ENCODE results near the gene CBLIF. TPM values are rescaled to one million over a fixed set of nuclear protein-coding genes. Genes with fewer than 3 reads are reported as not detected.
A peak's percentile ranks its signal among the peaks of the same experiment; 100 is the strongest.

CBLIF gene
- total and polyA plus RNA-seq, 12 donors: 0.06 TPM; not detected in 11

- WGBS, 4 donors: 77 to 93% (median 84%) methylated on average over 2 of the region's 2 CpGs
- Histone ChIP-seq H3K27ac (no peak overlapping the region), H3K9me3 (replicated peaks in 1 of 3) (no peaks in the 10 kb centered on the region), H3K4me3 (no peak overlapping the region), H3K27me3 (no peaks in the 10 kb centered on the region), H3K36me3 (replicated peaks in 1 of 2) (peaks cover 0 to under 1% of the 10 kb centered on the region in 2 donors), H3K4me1 (replicated peaks in 1 of 2) (peaks cover 4 to 12% of the 10 kb centered on the region in 2 donors)
- no peak for DNase-seq
- intact Hi-C loops (cut with DNase I): loop anchor here in 1 of 2 donors (10.0 kb wide), 2 partner anchors 137 to 443 kb away; no protein-coding TSS in a partner anchor
- no peak for TF ChIP-seq POLR2A (IDR thresholded peaks at IDR 0.05)
- TF ChIP-seq CTCF (IDR thresholded peaks at IDR 0.05): no peak
Observed at GRCh38 chr11:59812220-59812619, 33.1 kb downstream of the CBLIF start.

GRCh38 chr11:59810911-59811259 lies 34.4 kb downstream of the CBLIF start:
- Histone ChIP-seq H3K27ac (peak overlapping the region in 2 of 5 donors; percentile 73 to 79), H3K4me3 (peak overlapping the region in 2 of 4 donors; percentile 81 to 82), H3K4me1 (replicated peaks in 1 of 2) (peaks cover 4 to 12% of the 10 kb centered on the region in 2 donors), H3K36me3 (replicated peaks in 1 of 2) (peaks cover 0 to 14% of the 10 kb centered on the region in 2 donors), H3K9me3 (replicated peaks in 1 of 3) (no peaks in the 10 kb centered on the region), H3K27me3 (no peaks in the 10 kb centered on the region)
- no peak for TF ChIP-seq POLR2A (IDR thresholded peaks at IDR 0.05)
- TF ChIP-seq CTCF (IDR thresholded peaks at IDR 0.05): no peak
- 11 to 13% (median 12%) methylated on average over 8 of the region's 8 CpGs for WGBS, 4 donors
- DNase-seq: no peak
- intact Hi-C loops (cut with DNase I): loop anchor here in 1 of 2 donors (10.0 kb wide), 2 partner anchors 136 to 444 kb away; no protein-coding TSS in a partner anchor

- peak in 1 of 2 donors; percentile 62 for TF ChIP-seq POLR2A (IDR thresholded peaks at IDR 0.05)
- peak in 3 of 6 experiments; percentile 12 to 33 (median 16) for TF ChIP-seq CTCF (IDR thresholded peaks at IDR 0.05)
- peaks cover 4 to 12% of the 10 kb centered on the region in 2 donors for H3K4me1 ChIP-seq (replicated peaks in 1 of 2)
- intact Hi-C loops (cut with DNase I): loop anchor here in 1 of 2 donors (10.0 kb wide), 2 partner anchors 136 to 444 kb away; no protein-coding TSS in a partner anchor
Observed at GRCh38 chr11:59810189-59810910, 34.9 kb downstream of the CBLIF start, which contains the start of gene MRPL16. TSS of gene MRPL16 (minus strand) at chr11:59810778. CDS start at chr11:59810658, 120 bp downstream.

GRCh38 chr11:59807047-59807610 lies 38.2 kb downstream of the CBLIF start:
- no peak for TF ChIP-seq CTCF (IDR thresholded peaks at IDR 0.05)
- TF ChIP-seq POLR2A (IDR thresholded peaks at IDR 0.05): no peak
- Histone ChIP-seq H3K27me3 (no peaks in the 10 kb centered on the region), H3K9me3 (replicated peaks in 1 of 3) (no peaks in the 10 kb centered on the region), H3K4me1 (replicated peaks in 1 of 2) (peaks cover 4 to 16% of the 10 kb centered on the region in 2 donors), H3K4me3 (no peak overlapping the region), H3K27ac (no peak overlapping the region), H3K36me3 (replicated peaks in 1 of 2) (peaks cover 0 to 37% of the 10 kb centered on the region in 2 donors)
- no peak for DNase-seq
- intact Hi-C loops (cut with DNase I): no loop called here
- 71 to 90% (median 74%) methylated on average over 1 of the region's 1 CpG for WGBS, 4 donors

More at GRCh38 chr11:59810189-59810910, 34.9 kb downstream of the CBLIF start, which contains the start of gene MRPL16:
- Histone ChIP-seq H3K27ac (peak within 1 kb of the TSS in 4 of 5 donors; percentile 70 to 87 (median 76)), H3K4me3 (peak within 1 kb of the TSS in 3 of 4 donors; percentile 81 to 92 (median 82)), H3K36me3 (replicated peaks in 1 of 2) (peaks cover 0 to 19% of the 10 kb centered on the region in 2 donors), H3K9me3 (replicated peaks in 1 of 3) (no peaks in the 10 kb centered on the region), H3K27me3 (no peaks in the 10 kb centered on the region)
- peak; percentile 83 to 95 (median 89) for DNase-seq
- WGBS, 4 donors: 0 to 1% (median 0%) methylated on average over 31 to 54 of the region's 54 CpGs

Measured in adrenal gland (tissue), 12 donors.